HG03521 (cell line): ENCODE data around the gene SDR9C7.
"Not testable (repeated sequence)": the region's sequence is repeated elsewhere in the genome, so short reads cannot be mapped to it uniquely, and the experiment has no call there.

Source experiments
- ATAC-seq: cut with Tn5 transposase; IDR thresholded peaks from one replicate; pipeline ENCODE4 v1.9.1; 2021; ENCODE audit warnings: mild to moderate bottlenecking, moderate library complexity; ENCODE audit not compliant: unreplicated experiment

Gene SDR9C7

DNA sequence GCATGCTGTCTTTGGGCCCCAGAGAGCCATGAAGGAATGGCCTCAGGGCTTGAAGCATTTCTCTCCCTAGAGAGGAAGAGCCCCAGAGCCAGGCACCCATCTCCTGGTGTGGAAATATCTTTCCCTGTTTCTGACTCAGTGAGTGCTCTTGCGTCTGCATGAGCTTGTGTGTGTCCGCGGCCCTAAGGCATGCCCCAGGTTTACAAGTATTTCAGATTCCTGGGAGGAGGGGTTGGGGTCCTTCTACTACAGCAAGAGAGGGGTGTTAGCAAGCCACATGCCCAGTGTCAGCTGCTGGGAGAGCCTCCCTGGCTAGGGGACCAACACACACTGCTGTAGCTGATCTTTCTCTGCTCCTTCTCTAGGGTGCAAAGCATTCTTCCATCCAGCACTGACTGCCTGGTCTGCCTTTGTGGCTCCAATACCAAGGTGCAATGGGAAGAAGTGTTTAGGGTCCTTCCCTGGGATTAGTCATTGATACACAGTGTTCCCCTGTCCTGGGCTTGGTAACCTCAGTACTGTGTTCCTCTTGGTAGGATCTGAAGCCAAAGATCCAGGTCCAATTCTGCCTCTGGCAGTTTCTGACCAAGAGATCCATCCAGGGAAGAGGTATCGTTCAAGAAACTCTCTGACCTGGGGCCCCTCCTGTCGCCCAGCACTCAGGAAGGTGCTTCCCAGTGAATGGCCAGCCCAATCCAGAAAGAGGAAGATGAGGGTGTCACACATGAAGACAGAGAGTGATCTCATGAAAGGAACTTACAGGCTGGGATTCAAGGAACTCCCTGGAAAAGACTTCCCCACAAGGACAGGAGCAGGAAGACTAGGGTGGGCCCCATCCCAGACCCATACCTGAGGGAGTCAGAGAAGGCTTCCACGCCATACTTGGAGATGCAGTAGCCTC lies 20.1 kb upstream of the SDR9C7 start:
- no peak for ATAC-seq

DNA sequence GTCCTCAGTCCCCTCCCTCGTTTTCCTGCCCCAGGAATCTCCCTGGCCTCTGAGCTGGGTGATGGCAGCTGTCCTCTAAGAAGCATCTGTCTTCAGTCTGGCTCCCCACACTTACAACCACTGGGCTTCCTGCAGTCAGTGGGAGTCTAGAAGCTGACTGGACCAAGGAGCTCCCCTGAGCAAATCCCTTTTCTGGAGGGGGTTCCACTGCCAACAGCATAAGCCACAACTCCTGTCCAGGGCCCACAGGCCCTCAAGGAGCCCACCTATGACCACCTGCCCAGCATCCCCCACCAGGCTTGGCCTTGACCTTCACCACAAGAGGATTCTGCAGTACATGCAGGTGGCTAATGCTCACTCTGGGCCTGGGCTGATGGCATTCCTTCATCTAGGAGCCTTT lies 19.1 kb upstream of the SDR9C7 start:
- no peak for ATAC-seq

DNA sequence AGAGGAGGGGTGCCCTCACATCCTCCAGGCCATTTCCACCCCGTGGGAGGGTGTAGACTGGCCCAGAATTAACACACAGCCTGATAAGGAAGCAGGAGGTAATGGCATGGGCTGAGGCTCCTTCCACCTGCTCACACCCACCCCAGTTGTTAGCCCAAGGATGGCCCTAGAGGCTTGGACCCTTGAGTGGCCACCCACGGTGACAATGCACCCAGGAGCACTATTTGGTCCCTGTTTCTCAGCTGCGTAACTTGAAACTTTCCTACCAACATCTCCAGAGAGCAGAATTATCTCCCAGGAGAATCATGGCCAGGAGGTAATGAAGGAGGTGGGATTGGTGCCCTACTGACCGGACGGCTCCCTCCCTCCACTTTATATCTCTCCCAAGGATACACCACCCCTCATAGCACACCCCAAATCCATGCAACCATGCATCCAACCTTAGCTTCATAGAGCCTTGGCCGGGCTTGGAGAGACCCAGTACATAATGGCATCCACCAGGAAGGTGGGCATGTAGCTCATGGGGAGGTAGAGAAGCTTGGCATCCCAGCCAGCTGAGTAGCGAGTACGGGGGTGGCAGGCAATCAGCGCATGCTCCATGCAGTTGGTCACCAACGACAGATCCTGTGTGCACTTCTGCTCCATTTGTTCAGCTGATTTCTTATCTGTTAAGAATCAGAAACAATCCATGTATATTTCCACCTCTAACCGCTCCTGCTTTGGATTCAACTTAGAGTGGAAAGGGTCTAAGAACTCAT lies 17.6 kb upstream of the SDR9C7 start:
- ATAC-seq, result no peak

DNA sequence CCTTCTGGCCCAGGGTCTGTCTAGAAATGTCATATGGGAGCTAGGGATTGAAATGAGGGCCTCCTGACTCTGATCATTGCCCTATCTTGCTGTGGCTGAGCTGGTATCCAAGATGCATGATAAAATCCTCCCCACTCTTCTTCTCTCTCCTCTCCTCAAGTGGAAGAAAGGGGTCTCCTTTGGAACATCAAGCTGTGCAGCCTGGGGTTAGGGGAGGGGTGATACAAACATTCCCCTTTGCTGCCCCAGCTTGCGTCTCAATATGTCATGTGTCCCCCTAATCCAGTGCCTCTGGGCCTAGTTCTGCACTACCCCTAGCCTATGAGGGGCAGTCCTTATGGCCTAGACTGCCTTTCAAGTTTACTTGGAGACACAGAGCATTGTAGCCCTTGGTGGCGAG lies 14.7 kb upstream of the SDR9C7 start:
- ATAC-seq, result no peak

DNA sequence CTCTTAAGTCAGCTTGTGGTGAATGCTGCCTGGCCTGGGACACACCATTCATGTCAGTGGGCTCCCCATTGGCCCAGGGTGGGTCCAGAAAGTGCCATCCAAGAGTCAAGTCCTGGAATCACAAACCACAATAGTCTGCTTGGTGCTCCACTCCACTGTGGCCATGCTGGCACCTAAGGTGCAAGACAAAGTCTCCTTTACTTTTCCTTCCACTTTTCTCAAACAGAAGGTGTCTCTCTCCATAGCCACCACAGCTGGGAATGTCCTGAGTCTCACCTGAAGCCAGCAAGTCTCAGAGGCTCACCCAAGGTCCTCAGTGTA lies 14.2 kb upstream of the SDR9C7 start:
- ATAC-seq, result no peak

DNA sequence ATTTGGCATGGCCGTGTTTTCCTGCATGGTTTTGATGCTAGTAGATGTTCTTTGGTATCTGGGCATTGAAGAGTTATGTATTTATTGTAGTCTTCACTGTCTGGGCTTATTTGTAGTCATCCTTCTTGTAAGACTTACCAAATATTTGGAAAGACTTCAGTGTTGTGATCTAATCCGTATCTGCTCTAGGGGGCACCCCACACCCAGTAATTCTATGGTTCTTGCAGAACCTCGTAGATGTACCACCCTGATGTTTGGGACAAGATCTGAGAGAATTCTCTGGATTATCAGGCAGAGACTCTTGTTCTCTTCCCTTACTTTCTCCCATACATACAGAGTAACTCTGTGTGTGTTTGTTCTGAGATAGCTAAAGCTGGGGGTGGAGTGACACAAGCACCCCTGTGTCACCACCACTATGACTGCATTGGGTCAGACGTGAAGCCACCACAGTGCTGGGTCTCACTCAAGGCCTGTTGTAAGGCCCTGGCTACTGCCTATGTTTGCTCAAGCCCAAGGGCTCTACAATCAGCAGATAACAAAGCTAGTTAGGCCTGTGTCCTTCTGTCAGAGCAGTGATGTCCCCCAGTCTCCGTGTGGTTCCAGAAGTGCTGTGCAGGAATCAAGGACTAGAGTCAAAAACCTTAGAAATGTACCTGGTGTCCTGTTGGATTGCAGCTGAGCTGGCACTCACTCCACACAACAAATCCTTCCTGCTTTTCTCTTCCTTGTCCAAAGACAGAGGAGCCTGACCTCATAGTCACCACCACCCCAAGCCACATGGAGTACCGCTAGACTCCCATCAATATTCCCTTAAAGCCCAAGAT lies 13.6 kb upstream of the SDR9C7 start:
- no peak for ATAC-seq

DNA sequence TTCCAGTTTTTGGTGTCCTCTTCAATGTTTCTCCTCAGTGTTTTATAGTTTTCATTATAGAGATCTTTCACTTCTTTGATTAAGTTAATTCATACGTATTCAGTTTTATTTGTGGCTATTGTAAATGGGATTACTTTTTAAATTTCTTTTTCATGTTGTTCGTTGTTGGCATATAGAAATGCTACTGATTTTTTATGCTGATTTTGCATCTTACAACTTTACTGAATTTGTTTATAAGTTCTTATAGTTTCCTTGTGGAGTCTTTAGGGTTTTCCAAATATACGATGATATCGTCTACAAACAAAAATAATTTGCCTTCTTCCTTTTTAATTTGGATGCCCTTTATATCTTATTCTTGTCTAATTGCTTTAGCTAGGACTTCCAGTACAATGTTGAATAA lies 9.7 kb upstream of the SDR9C7 start:
- no peak for ATAC-seq

DNA sequence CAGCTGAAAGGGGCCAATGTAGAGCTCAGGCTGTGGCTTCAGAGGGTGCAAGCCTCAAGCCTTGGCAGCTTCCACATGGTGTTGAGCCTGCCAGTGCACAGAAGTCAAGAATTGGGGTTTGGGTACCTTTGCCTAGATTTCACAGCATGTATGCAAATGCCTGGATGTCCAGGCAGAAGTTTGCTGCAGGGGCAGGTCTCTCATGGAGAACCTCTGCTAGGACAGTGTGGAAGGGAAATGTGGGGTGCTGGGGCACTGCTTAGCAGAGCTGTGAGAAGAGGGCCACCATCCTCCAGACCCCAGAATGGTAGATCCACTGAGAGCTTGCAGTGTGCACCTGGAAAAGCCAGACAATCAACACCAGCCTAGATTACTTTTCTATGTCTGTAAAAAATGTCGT lies 9.2 kb upstream of the SDR9C7 start:
- ATAC-seq, result not testable (repeated sequence)

DNA sequence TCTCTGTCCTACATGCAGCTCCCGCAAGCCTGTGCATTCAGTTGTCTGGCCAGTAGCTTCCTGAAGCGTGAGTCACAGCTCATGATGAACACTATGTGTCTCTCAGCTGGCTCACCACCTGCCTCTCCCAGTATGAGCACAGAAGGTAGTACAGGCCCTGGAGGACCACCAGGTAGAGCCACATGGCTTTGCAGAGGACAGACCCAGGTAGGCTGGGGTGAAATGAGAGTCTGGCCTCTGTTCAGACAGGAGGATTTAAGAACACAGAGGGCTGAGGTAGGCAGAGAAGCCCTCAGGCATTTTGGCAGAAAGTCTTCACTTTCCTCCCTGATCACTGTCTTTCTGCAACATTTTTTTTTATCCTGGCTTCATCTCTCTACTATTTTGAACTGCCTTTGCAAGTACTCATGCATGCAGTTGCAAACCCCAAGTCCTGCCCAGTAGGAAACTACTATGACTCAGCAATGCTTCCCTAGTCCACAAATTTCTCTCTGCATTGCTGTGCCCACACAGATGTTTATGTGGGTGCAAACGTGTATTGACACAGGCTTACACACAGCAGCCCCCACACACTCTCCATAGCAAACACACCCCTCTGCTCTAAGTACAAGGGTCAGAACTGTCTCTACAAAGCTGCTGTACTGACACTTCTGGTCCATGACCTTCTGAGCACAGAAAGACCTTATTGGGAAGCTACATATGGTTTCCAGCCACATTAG lies 7.2 kb upstream of the SDR9C7 start:
- no peak for ATAC-seq

DNA sequence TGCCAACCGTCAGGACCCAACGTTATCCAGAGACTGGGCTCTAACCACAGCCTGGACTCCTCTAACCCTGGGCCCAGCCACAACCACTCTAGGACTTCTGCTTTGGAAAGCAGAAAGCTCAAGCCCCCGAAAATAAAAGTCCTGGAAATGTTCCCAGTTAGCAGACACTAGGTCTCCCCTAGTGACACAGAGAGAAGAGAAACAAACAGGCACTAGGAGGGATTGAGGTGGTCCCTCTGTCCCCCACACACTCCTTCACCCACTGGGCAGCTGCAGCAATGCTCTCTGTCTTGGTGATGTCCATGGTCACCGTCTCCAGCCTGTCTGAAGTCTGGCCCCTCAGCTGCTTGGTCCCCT lies 6.7 kb upstream of the SDR9C7 start:
- not testable (repeated sequence) for ATAC-seq

DNA sequence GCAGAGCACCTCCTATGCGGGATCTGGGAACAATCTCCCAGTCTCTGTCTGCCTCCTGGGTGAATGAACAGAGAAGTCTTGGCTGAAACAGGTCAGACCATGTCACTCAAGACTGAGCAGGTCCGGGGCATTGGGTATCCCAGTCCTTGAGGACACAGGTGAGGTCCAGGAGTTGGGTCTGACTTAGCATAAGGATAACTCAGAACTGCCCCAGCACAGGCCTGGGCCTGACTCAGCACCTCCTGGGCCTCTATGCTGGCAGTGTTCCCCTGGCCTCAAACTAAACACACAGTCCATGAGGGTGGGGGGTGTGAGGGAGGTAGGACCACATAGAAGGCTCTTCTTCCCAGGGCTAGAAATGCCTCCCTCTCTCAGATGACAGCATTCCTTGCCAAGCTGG lies 1.5 kb upstream of the SDR9C7 start:
- no peak for ATAC-seq

DNA sequence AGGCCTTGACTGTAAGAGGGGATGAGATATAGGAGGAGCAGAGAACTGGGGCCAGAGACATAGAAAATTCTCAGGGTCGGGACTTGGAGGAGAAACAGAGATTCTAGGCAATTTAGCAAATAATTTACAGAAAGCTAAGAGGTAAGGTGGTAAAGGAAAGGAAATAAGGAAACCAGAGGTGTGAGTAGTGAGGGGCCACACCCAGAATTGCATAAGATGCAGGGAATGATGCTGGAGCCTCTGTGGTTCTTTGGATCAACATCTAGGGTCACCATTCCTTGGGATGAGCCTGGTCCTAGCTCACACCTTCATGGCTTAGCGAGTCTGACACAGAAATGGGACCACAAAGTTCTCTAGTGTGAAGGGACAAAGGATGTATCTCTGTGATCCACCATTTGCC lies 949 bp upstream of the SDR9C7 start:
- ATAC-seq, result no peak

DNA sequence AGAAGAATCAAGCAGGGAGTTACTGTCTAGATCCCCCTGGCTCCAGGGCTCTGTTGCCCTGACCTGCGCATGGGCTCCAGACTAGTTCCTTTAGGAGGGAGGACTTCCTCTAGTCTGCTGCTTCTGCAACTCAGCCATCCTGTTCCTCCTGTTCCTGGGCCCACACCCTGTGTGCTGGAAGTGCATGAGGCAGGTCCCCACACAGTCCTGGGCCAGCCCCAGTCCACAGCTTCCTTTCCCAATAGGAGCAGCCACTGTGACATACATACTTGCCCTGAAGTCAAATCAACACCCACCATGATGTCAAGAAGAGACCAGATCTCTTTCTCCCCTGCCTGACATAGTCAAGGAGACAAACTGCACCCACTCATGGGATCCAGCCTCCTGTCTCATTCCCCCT lies 1.3 kb downstream of the SDR9C7 start:
- ATAC-seq, result no peak

DNA sequence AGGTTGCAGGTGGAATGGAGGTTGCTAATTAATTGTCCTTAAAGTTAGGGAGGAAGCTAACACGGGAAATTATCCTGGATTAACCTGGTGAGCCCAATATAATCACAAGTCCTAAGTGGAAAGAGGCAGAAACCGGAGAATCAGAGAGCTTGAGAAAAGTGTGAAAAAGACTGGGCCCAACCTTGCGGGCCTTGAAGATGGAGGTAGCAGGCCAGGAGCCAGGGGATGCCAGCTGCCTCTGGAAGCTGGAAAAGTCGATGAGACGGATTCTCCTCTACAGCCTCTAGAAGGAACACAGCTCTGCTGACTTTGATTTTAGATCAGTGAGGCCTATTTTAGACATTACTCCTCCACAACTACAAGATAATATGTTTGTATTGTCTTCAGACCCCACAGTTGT lies 2.1 kb downstream of the SDR9C7 start:
- no peak for ATAC-seq

DNA sequence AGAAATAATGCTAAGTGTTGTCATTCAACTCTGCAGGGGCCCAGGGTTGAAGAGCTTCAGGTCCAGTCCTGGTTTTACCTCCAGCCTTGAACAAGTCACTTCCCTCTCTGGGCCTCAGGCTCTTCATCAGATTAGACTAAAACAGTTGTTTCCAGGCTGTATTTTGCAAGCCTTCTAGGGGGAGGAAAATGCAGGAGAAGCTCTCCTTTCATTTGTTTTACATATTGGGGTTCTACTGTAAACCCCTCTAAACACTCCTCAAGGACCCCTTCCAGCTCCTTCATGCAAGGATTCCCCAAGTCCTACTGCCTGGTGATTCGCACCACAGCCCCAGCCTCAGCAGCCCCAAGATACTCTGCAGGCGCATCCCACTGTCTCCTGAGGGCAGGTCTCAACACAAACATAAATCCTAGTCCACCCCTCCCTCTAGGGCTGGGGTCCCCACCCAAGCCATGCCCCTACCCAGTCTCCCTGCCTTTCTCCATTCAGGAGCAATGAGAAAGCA lies 2.7 kb downstream of the SDR9C7 start:
- no peak for ATAC-seq

DNA sequence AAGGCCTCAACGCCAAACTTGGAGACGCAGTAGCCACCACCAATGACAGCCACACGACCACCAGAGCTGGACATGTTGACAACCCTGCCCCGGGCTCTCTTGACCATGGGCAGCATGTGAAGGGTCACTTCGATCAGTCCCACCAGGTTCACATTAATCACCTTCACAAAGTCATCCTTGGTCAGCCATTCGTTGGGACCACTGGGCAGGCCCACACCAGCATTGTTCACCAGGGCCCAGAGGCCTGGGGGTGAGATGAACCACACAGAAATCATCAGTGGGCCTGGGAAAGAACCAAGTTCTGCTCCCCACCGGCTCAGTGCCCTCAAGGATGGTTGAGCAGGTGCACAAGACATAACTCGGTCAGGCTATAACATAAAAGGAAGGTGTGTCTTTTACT lies 4.0 kb downstream of the SDR9C7 start:
- ATAC-seq, result no peak

DNA sequence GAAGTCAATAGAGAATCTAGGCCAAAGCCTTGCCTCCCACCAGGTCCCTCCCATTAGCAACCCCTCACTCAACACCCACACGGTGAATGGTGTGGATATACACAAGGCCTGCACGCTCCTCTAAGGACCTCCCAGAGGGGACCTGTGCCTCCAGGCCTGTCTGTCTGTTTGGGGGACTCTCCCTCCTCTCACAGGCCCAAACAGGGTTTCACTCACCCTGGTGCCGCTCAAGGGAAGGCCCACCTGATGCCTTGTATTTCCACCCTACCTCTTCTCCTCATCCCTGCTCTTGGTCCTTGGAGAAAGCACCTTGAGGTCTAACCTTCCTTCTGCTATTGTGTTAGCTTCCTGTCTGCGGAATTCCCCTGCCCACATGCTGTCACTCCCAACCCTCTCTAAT lies 4.4 kb downstream of the SDR9C7 start:
- no peak for ATAC-seq

DNA sequence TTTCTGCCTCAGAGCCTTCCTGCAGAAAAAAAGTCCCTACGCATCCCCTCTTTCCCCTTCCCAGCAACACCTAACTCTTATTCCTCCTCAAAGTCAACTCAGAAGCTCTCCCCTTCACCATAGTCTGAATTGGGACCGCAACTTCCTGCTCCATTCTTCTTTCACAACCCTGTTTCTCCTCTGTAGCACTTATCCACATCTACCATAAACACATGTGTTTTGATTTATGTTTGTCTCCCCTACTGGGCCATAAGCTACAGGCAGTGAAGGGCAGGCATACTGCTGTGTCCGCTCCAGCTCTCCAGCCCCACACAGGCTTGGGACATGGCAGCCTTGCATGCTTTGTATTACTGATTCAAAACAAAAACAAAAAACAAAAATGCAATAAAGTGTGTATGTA lies 5.9 kb downstream of the SDR9C7 start:
- ATAC-seq, result no peak

DNA sequence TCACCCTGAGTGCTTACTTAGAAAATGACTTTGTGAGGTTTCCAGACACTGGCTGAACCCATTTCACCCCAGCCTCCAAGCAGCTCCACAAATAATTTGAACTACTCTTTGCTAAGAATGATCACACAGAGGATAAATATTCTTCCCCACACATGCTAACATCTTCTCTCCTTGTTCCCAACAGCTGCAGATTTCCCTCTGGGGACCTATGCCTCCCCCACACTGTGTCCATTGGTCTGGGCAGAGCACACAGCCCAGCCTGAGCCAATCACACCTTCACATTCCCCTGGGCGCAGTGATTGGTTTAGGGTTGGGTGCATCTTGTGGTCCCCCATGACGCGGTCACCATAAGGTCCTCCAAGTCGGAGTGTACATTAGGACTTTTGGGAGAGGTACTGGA lies 6.9 kb downstream of the SDR9C7 start:
- no peak for ATAC-seq

DNA sequence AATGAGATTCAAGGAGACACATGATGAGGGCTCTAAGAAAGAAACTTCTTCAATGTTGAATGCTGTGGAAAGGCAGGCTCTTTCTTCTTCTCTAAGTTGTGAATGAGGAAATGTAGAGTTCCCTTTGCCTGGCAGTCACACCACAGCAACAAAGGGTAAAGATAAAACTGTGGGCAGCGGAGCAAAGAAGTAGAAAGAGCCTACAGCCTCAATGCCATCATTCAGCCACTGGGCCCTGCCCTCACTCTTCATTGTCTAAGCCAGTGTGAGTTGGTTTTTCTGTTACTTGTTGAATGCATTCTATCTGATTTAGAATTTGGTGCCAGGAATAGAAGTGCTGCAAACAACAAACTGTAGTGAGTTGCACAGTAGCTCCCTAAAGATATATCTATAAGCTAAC lies 12.2 kb downstream of the SDR9C7 start:
- no peak for ATAC-seq

DNA sequence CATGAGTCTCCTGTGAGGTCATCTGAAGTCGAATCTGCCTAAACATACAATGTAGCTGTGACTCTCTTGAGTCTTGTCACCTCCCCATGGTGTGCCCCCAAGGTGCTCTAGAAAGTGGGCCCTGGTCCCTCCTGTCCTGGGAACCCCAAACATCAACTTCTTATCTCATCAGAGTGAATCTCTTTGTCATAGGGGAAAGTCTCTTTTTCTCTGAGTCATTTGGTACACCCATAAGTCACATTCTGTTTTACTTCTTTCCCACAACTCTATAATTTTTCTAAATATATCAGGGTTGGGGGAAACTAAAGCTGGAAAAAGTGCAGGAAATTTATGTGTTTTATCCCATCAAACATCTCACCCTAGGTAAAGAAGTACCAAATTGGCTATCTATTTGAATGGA lies 12.9 kb downstream of the SDR9C7 start:
- ATAC-seq, result no peak
